ENCODE measurements around the gene CPA4.
"Not testable (repeated sequence)": the region's sequence is repeated elsewhere in the genome, so short reads cannot be mapped to it uniquely, and the experiment has no call there.

- TF ChIP-seq, protein P1, sequence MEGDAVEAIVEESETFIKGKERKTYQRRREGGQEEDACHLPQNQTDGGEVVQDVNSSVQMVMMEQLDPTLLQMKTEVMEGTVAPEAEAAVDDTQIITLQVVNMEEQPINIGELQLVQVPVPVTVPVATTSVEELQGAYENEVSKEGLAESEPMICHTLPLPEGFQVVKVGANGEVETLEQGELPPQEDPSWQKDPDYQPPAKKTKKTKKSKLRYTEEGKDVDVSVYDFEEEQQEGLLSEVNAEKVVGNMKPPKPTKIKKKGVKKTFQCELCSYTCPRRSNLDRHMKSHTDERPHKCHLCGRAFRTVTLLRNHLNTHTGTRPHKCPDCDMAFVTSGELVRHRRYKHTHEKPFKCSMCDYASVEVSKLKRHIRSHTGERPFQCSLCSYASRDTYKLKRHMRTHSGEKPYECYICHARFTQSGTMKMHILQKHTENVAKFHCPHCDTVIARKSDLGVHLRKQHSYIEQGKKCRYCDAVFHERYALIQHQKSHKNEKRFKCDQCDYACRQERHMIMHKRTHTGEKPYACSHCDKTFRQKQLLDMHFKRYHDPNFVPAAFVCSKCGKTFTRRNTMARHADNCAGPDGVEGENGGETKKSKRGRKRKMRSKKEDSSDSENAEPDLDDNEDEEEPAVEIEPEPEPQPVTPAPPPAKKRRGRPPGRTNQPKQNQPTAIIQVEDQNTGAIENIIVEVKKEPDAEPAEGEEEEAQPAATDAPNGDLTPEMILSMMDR (IDR thresholded peaks at IDR 0.05): not testable (repeated sequence)
- TF ChIP-seq POLR2A (IDR thresholded peaks at IDR 0.05): not testable (repeated sequence)
Measured at GRCh38 chr7:130243486-130243885, 49.5 kb upstream of the CPA4 start.
